Vagina (tissue), 2 donors: ENCODE data around the gene ARHGEF4. TPM values are rescaled to one million over a fixed set of nuclear protein-coding genes. Genes with fewer than 3 reads are reported as not detected.

ENCODE experiments used
- DNase-seq, 2 donors: peaks; one replicate each; pipeline ENCODE4 v3.0.0-alpha.2; 2017; ENCODE audit errors: extremely low spot score in 2 of 2
- H3K27ac ChIP-seq: fragments of 200-600 bp; sonication (generic); one replicate; pipeline ENCODE4 v1.5.1; 2019
- H3K27me3 ChIP-seq: fragments of 200-600 bp; sonication (generic); one replicate; pipeline ENCODE4 v1.5.1; 2019
- H3K36me3 ChIP-seq, 2 donors: fragments of 200-600 bp; sonication (generic); one replicate each; pipeline ENCODE4 v1.5.1; 2017 to 2019
- H3K4me1 ChIP-seq: fragments of 200-600 bp; sonication (generic); one replicate; pipeline ENCODE4 v1.5.1; 2019
- H3K4me3 ChIP-seq, 2 donors: fragments of 200-600 bp; sonication (generic); 1 replicate in 1 of 2; 2 replicates in 1 of 2; pipeline ENCODE4 v1.5.1; 2016 to 2019
- H3K9me3 ChIP-seq: fragments of 200-600 bp; sonication (generic); one replicate; pipeline ENCODE4 v1.5.1; 2019
- CTCF ChIP-seq, 3 experiments: fragments of 450-650 bp in 2 of 3; fragments of 200-600 bp in 1 of 3; sonication (generic) in 1 of 3; IDR thresholded peaks; one replicate each; pipeline ENCODE4 v1.5.1; 2017 to 2019; ENCODE audit warnings: antibody characterized with exemption in 3 of 3, mild to moderate bottlenecking in 2 of 3, moderate library complexity in 2 of 3
- POLR2A ChIP-seq, 2 donors: fragments of 450-650 bp; IDR thresholded peaks; one replicate each; pipeline ENCODE4 v1.6.1; 2017; ENCODE audit warnings: antibody characterized with exemption in 2 of 2, mild to moderate bottlenecking in 2 of 2, moderate library complexity in 2 of 2
- POLR2AphosphoS5 ChIP-seq, 2 donors: sonication (generic); formaldehyde crosslinking; IDR thresholded peaks; one replicate each; pipeline ENCODE4 v1.9.0; 2017; ENCODE audit warnings: antibody characterized with exemption in 2 of 2, mild to moderate bottlenecking in 2 of 2, low read depth in 1 of 2; ENCODE audit not compliant: insufficient read depth in 1 of 2
- intact Hi-C: fragments of 100-400 bp; cut with DNase I; formaldehyde crosslinking; loops from one replicate; pipeline ENCODE4 v1.15.1; 2023
- total RNA-seq: library from RNA; depleted of rRNA; stranded (reverse); fragments of >200 nt; gene quantifications from one replicate; pipeline ENCODE4 v1.2.3, GENCODE V29; 2016

The ARHGEF4 gene
- total RNA-seq, 1 donor from 2014 or later, result 116 TPM

GRCh38 chr2:130841741-130842365 is 5.1 kb downstream of the ARHGEF4 start:
- no peak overlapping the region for H3K27ac ChIP-seq
- no peaks in the 10 kb centered on the region for H3K9me3 ChIP-seq
- peaks cover 5% of the 10 kb centered on the region for H3K4me1 ChIP-seq
- H3K27me3 ChIP-seq, result peaks cover 3% of the 10 kb centered on the region
- intact Hi-C loops, result no loop called here
- no peak for DNase-seq
- no peaks in the 10 kb centered on the region for H3K36me3 ChIP-seq
- TF ChIP-seq POLR2A (IDR thresholded peaks at IDR 0.05) (no peak), POLR2AphosphoS5 (IDR thresholded peaks at IDR 0.05; ENCODE audit: insufficient read depth in 1 of 2, low read depth in 1 of 2) (no peak), CTCF (IDR thresholded peaks at IDR 0.05) (no peak)
- H3K4me3 ChIP-seq, result no peak overlapping the region

GRCh38 chr2:130842770-130843169 is 6.1 kb downstream of the ARHGEF4 start:
- intact Hi-C loops, result no loop called here
- TF ChIP-seq POLR2AphosphoS5 (IDR thresholded peaks at IDR 0.05; ENCODE audit: insufficient read depth in 1 of 2, low read depth in 1 of 2) (no peak), POLR2A (IDR thresholded peaks at IDR 0.05) (no peak), CTCF (IDR thresholded peaks at IDR 0.05) (no peak)
- no peaks in the 10 kb centered on the region for H3K27me3 ChIP-seq

GRCh38 chr2:130843321-130843985 is 6.7 kb downstream of the ARHGEF4 start:
- Histone ChIP-seq H3K4me3 (no peak overlapping the region), H3K36me3 (no peaks in the 10 kb centered on the region), H3K4me1 (no peaks in the 10 kb centered on the region), H3K27ac (no peak overlapping the region), H3K9me3 (no peaks in the 10 kb centered on the region), H3K27me3 (no peaks in the 10 kb centered on the region)
- intact Hi-C loops, result no loop called here
- DNase-seq, result no peak
- no peak for TF ChIP-seq POLR2AphosphoS5 (IDR thresholded peaks at IDR 0.05; ENCODE audit: insufficient read depth in 1 of 2, low read depth in 1 of 2)
- TF ChIP-seq POLR2A (IDR thresholded peaks at IDR 0.05), result no peak
- no peak for TF ChIP-seq CTCF (IDR thresholded peaks at IDR 0.05)

More at GRCh38 chr2:130842770-130843169, 6.1 kb downstream of the ARHGEF4 start:
- no peaks in the 10 kb centered on the region for H3K4me1 ChIP-seq
- H3K9me3 ChIP-seq, result no peaks in the 10 kb centered on the region
- H3K36me3 ChIP-seq, result no peaks in the 10 kb centered on the region
- no peak overlapping the region for H3K27ac ChIP-seq
- no peak overlapping the region for H3K4me3 ChIP-seq
- DNase-seq, result no peak

GRCh38 chr2:130844161-130844560 is 7.4 kb downstream of the ARHGEF4 start:
- no peak for DNase-seq
- Histone ChIP-seq H3K27ac (no peak overlapping the region), H3K9me3 (no peaks in the 10 kb centered on the region), H3K36me3 (no peaks in the 10 kb centered on the region), H3K27me3 (no peaks in the 10 kb centered on the region), H3K4me1 (no peaks in the 10 kb centered on the region), H3K4me3 (no peak overlapping the region)
- TF ChIP-seq POLR2A (IDR thresholded peaks at IDR 0.05) (no peak), CTCF (IDR thresholded peaks at IDR 0.05) (no peak), POLR2AphosphoS5 (IDR thresholded peaks at IDR 0.05; ENCODE audit: insufficient read depth in 1 of 2, low read depth in 1 of 2) (no peak)
- intact Hi-C loops, result no loop called here

GRCh38 chr2:130845505-130846085 is 8.9 kb downstream of the ARHGEF4 start:
- H3K27ac ChIP-seq, result no peak overlapping the region
- H3K4me1 ChIP-seq, result no peaks in the 10 kb centered on the region
- H3K9me3 ChIP-seq, result no peaks in the 10 kb centered on the region
- intact Hi-C loops, result no loop called here
- no peaks in the 10 kb centered on the region for H3K36me3 ChIP-seq
- H3K4me3 ChIP-seq, result no peak overlapping the region
- TF ChIP-seq CTCF (IDR thresholded peaks at IDR 0.05) (no peak), POLR2AphosphoS5 (IDR thresholded peaks at IDR 0.05; ENCODE audit: insufficient read depth in 1 of 2, low read depth in 1 of 2) (no peak), POLR2A (IDR thresholded peaks at IDR 0.05) (no peak)
- no peaks in the 10 kb centered on the region for H3K27me3 ChIP-seq
- DNase-seq, result no peak
